ENCODE data around the gene RSRC1. TPM values are rescaled to one million over a fixed set of nuclear protein-coding genes. Genes with fewer than 3 reads are reported as not detected.

Gene RSRC1
- total and polyA plus RNA-seq, 2 of the 8 experiments (the other 6 are each of a cell fraction or from before 2014, with no cell fraction given), result 2.0 to 27.9 TPM

DNA sequence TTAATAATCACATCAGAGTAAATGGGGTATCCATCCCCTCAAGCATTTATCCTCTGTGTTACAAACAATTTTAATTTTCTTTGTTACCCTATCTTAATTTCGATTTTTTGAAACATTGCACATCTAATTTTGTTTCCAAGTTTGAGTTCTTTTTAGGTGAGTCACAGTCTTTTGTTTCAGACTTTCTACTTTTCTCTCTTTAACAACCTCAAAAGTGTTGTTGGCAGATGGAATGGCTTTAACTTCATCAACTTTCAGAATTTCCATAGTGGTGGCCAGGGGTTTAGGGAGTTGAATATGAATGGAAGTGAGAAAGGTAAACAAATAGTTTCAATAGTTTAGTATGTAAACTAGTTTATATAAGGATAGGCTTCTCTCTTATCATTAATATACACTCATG lies 238.1 kb downstream of the RSRC1 start:
- H3K23ac ChIP-seq (ENCODE audit: insufficient read length), result no peak overlapping the region
- ChIA-PET CTCF (ENCODE audit: partially characterized antibody) (no interaction called here), POLR2A (ENCODE audit: partially characterized antibody) (no interaction called here)
- no peaks in the 10 kb centered on the region for H3K23me2 ChIP-seq (ENCODE audit: low read depth, low read length)
- no peak overlapping the region for H3K9ac ChIP-seq (replicated peaks in 1 of 4; ENCODE audit: extremely low read depth in 1 of 4, low read depth in 3 of 4, low read length in 3 of 4)
- H3K18ac ChIP-seq (ENCODE audit: extremely low read depth, low read length), result no peak overlapping the region
- H3K56ac ChIP-seq (replicated peaks; ENCODE audit: insufficient read length, low read depth, low read length), result no peak overlapping the region
- H2AK5ac ChIP-seq (ENCODE audit: low read depth, low read length), result no peak overlapping the region
- H4K20me1 ChIP-seq (replicated peaks in 1 of 2; ENCODE audit: control insufficient read depth in 1 of 2, insufficient read depth in 2 of 2, low read length in 2 of 2), result no peaks in the 10 kb centered on the region
- no peak overlapping the region for H3K4me2 ChIP-seq (ENCODE audit: insufficient read depth in 1 of 2, low read depth in 2 of 2, low read length in 2 of 2)
- no peak overlapping the region for H4K5ac ChIP-seq (ENCODE audit: insufficient read length, low read depth, low read length)
- no peaks in the 10 kb centered on the region for H3K79me2 ChIP-seq (ENCODE audit: control insufficient read depth in 1 of 2, insufficient read depth in 2 of 2, low read length in 2 of 2)
- H2BK5ac ChIP-seq (ENCODE audit: low read depth, low read length), result no peak overlapping the region
- no peaks in the 10 kb centered on the region for H3K4me1 ChIP-seq (replicated peaks in 1 of 4; ENCODE audit: control insufficient read depth in 3 of 4, insufficient read depth in 4 of 4, low read length in 3 of 4)
- no peak overlapping the region for H2AFZ ChIP-seq (ENCODE audit: low read length)
- H3K27me3 ChIP-seq (replicated peaks in 1 of 4; ENCODE audit: control insufficient read depth in 3 of 4, extremely low read depth in 1 of 4, insufficient read depth in 3 of 4, low read length in 3 of 4), result no peaks in the 10 kb centered on the region
- H3K4ac ChIP-seq (replicated peaks; ENCODE audit: insufficient read length, low read depth, low read length), result no peak overlapping the region
- no peaks in the 10 kb centered on the region for H3K9me3 ChIP-seq (ENCODE audit: insufficient read depth in 2 of 2, low read depth in 1 of 2, low read length in 1 of 2)
- H2BK12ac ChIP-seq (ENCODE audit: low read depth, low read length), result no peak overlapping the region
- H4K8ac ChIP-seq (ENCODE audit: extremely low read depth, insufficient read depth, low read length), result no peak overlapping the region
- H3K14ac ChIP-seq (ENCODE audit: insufficient read length), result no peak overlapping the region
- H3K36me3 ChIP-seq (ENCODE audit: control insufficient read depth in 2 of 4, insufficient read depth in 4 of 4, low read length in 3 of 4), result no peaks in the 10 kb centered on the region
- TF ChIP-seq POLR2AphosphoS5 (IDR thresholded peaks at IDR 0.05; ENCODE audit: low read depth, low read length), result no peak
- TF ChIP-seq, protein P1, sequence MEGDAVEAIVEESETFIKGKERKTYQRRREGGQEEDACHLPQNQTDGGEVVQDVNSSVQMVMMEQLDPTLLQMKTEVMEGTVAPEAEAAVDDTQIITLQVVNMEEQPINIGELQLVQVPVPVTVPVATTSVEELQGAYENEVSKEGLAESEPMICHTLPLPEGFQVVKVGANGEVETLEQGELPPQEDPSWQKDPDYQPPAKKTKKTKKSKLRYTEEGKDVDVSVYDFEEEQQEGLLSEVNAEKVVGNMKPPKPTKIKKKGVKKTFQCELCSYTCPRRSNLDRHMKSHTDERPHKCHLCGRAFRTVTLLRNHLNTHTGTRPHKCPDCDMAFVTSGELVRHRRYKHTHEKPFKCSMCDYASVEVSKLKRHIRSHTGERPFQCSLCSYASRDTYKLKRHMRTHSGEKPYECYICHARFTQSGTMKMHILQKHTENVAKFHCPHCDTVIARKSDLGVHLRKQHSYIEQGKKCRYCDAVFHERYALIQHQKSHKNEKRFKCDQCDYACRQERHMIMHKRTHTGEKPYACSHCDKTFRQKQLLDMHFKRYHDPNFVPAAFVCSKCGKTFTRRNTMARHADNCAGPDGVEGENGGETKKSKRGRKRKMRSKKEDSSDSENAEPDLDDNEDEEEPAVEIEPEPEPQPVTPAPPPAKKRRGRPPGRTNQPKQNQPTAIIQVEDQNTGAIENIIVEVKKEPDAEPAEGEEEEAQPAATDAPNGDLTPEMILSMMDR (IDR thresholded peaks at IDR 0.05; ENCODE audit: control extremely low read depth in 1 of 3, insufficient read depth in 1 of 3, low read depth in 1 of 3, low read length in 3 of 3), result no peak
- TF ChIP-seq CHD1 (IDR thresholded peaks at IDR 0.05; ENCODE audit: low read depth, low read length), result no peak
- no peak for DNase-seq (ENCODE audit: low read depth in 1 of 2, low spot score in 2 of 2)
- no peak overlapping the region for H2BK15ac ChIP-seq (ENCODE audit: low read length)
- WGBS, 2 experiments (ENCODE audit: extremely low coverage in 1 of 2, insufficient coverage in 1 of 2, insufficient read length in 1 of 2, insufficient replicate concordance in 2 of 2, low coverage in 1 of 2, low lambda C conversion rate in 2 of 2, missing lambda C conversion rate in 1 of 2), result 75% methylated on average over 1 of the region's 1 CpG; no CpG with 5 or more reads in 1 of the 2 experiments
- FAIRE-seq, result no peak
- no peak overlapping the region for H4K91ac ChIP-seq (replicated peaks; ENCODE audit: insufficient read length, low read length)
- H3K79me1 ChIP-seq (ENCODE audit: low read depth, low read length), result no peaks in the 10 kb centered on the region
- H3K4me3 ChIP-seq (ENCODE audit: extremely low read depth in 1 of 4, insufficient read depth in 2 of 4, low read depth in 3 of 4, low read length in 4 of 4), result no peak overlapping the region
- no peak overlapping the region for H2BK120ac ChIP-seq (replicated peaks; ENCODE audit: low read depth, low read length)
- no peak overlapping the region for H2BK20ac ChIP-seq (ENCODE audit: low read length)
- no peak overlapping the region for H3K27ac ChIP-seq (ENCODE audit: low read depth, low read length)

Data from H1 (cell line).